HG03280 (cell line): Measurements from ENCODE around the gene RNF19B.
"Not testable (repeated sequence)": the region's sequence is repeated elsewhere in the genome, so short reads cannot be mapped to it uniquely, and the experiment has no call there.

Experiments
- ATAC-seq: cut with Tn5 transposase; IDR thresholded peaks from one replicate; pipeline ENCODE4 v1.9.1; 2021; ENCODE audit warnings: mild to moderate bottlenecking, moderate library complexity; ENCODE audit not compliant: unreplicated experiment

The RNF19B gene

DNA sequence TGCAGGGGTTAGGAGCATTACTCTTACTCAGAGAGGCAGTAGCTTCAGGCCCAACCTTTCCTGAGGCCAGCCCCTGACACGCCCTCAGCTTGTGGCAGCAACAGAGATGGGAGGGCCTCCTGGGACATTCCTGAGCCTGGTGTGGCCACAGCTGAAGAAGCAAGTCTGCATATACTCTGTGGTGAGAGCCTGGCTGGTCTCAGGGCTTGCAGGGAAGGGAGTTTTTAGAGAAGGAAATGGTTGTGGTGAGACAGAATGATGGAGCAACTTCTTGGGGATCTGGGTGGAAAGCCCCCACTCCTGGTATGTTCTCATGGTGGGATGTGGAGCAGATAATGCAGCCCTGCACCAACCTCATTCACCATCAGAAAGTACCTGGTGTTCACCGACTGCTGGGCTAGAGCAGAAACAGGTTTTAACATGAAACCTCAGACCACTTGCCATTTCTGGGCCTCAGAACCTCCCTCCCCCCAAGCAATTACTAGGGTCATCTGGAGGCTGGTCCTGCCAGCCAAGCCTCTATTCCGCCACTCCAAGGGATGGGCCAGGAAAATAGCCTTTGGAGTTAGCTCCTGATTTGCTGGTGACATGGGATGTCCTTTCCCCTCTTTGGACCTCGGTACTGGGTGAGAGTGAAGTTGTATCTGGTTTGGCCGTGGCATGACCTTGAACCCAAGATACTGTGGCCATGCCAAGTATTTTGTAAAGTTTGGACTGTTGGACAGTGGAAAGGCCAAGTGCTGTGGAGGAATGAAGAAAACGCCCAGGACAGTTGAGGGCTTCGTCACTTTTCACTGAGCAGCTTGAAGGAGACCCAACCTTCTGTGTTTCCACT, 28.1 kb upstream of the RNF19B start:
- peak; percentile 63 for ATAC-seq

DNA sequence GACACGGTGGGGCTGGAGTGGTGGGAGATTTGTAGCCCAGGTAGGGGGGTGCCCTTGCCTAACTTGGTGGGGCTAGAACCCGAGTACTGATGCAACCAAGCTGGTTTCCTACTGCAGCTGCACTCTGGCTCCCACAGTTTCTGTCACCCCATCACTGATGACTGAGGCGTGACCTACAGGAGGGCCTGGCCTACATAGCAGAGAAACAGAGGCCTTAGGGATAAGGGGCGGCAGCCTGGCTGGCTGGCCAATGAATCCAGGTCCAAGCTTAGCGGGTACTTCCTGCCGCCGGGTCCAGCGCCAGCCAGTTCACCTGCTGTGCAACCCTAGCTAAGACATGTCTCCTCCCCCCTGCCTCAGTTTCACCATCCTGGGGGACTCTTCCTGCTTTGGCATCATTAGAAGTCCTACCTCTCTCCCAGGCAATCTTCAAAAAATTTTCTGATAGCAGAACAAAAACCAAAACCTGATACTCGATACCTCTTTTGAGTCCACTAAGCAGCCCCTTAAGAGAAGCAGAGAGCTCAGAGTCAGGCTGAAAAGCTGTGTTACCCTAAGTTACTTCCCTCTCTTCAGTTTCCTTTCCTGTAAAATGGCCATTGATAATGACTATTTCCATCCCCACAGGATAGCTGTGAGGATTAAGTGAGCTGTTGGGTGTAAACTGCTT, 27.3 kb upstream of the RNF19B start:
- ATAC-seq, result peak; percentile 34

DNA sequence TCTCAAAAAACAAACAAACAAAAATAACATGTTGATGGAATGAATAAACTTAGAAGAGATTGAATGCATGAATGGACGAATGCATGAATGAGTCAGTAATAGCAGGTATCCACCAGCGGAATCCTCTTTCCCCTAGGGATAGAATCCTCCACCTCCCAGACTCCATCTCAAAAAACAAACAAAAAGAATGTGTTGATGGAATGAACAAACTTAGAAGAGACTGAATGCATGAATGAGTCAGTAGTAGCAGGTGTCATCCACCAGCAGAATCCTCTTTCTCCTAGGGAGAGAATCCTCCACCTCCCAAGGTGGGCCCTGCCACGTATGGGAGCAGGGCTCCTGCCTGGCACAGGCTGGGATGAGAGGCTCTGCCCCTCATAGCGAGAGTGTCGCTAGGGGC, 26.8 kb upstream of the RNF19B start:
- no peak for ATAC-seq

DNA sequence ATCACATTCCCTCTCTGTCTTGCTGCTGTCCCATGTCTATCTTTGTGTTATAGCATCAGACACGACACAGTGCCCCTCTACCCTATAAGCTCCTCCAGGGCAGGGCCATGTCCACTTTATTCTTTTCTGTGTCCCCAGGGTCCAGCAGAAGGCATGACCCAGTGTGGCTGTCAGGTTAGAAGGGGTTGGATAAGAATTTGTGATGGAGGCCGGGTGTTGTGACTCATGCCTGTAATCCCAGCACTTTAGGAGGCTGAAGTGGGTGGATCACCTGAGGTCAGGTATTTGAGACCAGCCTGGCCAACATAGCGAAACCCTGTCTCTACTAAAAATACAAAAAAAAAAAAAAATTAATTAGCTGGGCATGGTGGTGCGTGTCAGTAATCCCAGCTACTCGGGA, 26.3 kb upstream of the RNF19B start:
- no peak for ATAC-seq

DNA sequence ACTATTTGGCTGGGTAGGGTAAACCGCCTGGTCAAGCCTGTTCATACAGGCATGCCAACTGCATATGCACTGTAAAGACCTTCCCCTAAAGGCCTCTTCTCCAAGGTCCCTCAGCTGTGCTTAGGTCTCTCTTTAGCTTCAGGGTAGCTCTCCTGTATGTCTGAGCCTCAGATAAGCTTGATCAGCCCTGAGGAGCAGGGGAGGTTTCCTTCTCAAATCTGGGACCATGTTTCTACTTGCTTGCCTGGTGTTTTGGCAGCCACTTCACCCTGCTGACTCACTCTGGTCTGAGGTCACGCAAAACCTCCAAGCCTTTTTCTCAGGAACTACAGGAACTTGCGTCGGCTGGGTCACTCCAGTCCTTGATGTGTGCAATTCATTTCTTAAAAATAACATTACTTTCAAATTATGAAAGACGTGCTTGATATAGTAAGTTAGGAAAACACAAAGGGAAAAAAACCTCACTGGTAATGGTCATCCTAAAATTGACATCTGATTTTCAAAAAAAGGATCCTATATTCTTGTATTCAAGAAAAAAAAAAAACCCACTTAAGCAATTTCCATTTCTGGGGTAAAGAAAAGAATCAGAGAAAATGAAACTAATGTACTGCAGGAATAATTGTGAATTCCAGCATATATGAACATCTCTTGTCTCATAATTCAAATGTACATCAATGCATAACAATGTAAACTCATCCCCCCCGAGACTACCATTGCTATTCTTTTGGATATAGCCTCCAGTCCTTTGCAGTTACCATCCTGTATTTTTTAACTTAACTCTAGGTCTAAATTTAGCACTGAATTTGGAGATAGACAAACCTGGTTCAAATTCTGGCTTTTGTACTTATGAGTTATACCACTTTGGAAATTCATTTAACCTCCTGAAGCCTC, 24.8 kb upstream of the RNF19B start:
- ATAC-seq, result no peak

DNA sequence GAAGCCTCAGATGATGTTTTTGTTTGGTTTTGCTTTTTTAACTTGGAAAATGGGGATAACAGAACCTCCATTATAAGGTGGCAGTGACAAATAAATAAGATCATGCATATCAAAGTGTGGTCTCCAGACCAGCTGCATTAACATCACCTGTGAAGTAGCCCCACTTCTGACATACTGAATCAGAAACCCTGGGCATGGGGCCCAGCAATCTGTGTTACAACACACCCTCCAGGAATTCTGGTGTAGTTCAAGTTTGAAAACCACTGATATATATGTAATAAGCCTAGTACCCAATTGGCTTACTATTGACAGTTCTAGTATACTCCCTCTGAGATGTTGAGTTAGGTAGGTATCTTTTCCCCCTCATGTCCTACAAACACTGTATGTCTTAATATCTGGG, 24.1 kb upstream of the RNF19B start:
- ATAC-seq, result no peak

DNA sequence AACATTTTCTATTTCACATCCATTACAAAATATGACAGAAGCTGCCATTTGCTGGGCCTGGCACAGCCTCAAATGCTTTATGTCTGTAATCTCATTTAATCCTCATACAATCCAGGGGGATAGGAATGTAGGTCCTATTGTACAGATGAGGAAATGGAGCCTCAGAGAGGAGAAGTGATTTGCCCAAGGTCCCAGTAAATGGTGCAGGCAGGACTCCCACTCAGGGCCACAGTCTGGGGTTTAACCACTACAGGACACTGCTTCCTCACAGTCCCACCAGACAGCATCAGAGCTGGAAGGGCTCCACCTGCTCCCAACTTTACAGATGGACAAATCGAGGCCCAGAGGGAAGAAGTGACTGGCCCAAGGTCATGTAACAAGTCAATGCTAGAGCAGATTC, 20.6 kb upstream of the RNF19B start:
- ATAC-seq, result no peak

DNA sequence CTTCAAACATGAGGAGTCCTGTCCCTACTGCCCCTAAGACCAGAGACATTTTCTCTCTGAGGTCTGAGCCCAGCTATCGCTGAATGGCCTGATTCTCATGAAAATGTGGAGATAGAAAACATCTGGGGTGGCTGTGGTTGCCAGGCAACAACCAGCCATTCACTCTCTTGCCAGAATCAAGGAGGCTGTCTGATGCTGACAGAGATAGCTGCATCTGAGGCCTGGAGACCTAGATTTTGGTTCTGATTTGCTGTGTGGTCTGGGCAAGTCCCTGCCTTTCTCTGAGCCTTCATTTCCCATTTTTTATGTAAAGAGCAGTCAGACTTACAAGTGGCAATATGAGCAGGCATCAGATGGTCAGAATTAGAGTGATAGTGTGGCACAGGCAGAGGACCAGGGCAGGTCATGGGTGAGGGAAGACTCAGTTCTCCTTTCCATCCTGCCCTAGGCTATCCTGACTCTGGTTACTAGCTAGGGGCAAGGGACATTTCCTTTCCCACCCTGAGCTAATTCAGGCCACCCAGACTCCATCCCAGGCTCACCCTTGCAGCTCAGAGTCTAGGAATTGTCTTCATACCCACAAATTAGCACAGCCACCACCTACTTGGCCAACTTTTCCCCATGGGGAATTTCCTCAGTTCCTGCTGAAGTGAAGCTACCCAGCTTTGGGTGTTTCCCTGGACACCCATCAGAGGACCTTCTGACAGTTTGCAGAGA, 20.0 kb upstream of the RNF19B start:
- ATAC-seq, result no peak

DNA sequence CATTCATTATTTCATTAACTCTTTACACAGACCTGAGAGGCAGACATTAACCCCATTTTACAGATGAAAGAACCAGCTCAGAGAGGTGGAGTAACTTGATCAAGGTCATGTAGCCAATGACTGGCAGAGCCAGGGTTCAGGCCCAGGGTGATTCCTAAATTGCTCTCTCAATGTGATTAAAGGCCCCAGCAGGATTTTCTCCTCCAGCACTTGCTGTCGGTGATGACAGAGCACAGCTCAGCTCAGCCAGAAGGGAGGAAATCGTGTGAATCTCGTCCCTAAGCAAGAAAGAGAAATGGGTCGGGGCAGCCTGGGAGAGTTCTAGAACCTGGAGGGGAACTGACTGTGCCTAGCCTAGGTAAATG, 19.5 kb upstream of the RNF19B start:
- no peak for ATAC-seq

DNA sequence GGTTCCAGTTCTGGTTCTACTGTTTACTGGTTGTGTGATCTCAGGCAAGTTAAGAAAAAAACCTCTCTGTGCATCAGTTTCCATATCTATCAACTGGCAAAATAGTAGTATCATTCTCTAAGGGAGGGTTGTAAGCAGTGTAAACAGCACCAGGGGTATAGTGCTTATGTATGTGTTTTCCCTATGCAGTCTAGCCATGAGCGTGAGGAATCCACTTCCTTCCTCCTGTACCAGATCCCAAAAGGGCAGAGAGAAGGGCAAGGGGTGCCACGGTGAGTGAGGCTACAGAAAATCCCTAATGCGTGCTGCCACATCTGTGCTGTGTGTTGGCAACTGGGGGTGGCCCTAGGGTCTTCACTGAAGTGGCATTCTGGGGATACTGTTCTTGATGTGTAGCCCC, 18.4 kb upstream of the RNF19B start:
- no peak for ATAC-seq

DNA sequence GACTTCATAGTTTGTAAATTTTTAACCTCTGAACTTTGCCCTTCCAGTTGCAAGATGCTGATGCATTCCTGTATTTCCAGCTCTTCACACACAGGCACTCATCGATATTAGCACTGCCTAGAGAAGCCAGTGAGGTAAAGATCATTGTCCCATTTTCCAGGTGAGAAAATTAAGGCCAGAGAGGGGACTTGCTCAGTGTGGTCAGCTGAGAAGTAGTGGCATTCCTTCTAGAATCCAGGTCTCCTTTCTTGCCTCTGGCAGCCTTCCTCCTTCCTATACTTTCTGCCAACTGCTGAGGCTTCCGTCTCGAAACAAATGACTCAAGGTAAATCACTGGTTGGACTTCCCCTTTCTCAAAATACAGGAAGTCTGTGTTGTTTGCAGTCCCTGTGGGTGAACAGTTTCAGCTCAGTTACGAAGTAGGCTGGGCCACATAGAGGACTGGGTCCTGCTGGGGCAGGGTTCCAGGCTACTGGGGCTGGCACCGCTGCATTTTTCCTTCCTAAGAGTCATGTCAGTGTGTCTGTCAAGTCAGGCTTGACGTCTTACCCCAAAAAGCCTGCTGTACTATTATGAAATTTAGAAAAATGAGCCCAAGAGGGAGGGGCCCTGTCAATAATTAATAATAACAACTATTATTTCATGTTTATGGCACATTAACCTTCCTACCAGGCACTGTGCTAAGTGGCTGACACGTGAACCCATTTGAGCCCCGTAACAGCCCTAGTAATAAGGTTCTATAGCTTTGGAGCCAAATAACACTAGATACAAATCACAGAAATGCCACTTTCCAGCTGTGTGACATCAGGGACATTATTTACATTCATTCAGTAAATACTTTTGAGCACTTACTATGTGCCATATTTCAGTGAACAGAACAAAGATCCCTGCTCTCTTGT, 16.6 kb upstream of the RNF19B start:
- ATAC-seq, result peak; percentile 87

DNA sequence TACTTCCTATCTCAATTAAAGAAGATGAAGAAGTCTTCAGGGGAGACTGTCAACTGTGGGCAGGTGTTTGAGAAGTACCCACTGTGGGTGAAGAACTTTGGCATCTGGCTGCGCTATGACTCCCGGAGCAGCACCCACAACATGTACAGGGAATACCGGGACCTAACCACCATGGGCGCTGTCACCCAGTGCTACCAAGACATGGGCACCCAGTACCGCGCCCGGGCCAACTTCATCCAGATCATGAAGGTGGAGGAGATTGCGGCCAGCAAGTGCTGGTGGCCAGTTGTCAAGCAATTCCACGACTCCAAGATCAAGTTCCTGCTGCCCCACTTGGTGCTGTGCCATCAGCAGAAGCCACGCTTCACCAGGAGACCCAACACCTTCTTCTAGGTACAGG, 15.5 kb upstream of the RNF19B start:
- ATAC-seq, result no peak

DNA sequence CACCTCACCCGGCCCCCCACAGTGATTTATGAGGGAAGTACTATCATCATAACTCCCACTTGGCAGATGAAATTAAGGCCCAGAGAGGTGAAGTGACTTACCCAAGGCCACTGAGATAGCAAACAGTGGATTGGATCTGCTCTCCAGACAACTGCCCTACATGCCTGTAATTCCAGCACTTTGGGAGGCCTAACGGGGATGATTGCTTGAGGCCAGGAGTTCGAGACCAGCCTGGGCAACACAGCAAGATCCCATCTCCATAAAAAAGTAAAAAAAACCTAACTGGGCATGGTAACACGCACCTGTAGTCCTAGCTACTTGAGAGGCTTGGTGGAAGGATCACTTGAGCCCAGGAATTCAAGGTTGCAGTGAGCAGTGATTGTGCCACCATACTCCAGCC, 14.2 kb upstream of the RNF19B start:
- no peak for ATAC-seq

DNA sequence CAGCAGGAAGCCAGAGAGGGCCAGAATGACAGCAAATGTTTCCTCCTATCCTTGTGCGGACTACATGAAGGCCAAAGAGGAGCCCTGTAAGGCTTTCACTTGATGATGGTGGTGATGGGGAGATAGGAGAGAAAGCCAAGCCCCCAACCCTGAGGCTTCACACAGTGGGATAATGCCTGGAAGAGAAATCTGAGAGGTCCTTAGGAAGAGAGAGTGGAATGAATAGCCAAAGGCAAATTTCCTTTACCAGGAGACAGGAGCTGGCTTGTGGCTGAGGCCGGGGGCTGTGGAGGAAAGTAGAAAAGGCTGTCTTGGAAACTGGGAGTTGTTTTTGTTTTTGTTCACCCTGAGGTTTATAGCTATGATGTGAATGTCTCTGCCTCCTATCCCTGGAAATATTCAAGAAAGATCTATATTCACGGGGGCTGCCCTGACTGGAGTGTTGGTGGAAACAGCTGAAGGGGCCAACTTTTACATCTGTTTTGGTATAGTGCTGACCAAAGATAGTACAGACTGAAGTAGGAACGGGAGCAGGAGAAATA, 13.0 kb upstream of the RNF19B start:
- ATAC-seq, result no peak

DNA sequence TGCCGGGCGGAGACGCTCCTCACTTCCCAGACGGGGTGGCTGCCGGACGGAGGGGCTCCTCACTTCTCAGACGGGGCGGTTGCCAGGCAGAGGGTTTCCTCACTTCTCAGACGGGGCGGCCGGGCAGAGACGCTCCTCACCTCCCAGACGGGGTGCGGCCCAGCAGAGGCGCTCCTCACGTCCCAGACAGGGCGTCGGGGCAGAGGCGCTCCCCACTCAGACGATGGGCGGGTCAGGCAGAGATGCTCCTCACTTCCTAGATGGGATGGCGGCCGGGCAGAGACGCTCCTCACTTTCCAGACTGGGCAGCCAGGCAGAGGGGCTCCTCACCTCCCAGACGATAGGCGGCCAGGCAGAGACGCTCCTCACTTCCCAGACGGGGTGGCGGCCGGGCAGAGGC, 10.4 kb upstream of the RNF19B start:
- ATAC-seq, result not testable (repeated sequence)

DNA sequence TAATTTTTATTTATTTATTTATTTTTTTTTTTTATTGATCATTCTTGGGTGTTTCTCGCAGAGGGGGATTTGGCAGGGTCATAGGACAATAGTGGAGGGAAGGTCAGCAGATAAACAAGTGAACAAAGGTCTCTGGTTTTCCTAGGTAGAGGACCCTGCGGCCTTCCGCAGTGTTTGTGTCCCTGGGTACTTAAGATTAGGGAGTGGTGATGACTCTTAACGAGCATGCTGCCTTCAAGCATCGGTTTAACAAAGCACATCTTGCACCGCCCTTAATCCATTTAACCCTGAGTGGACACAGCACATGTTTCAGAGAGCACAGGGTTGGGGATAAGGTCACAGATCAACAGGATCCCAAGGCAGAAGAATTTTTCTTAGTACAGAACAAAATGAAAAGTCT, 8.8 kb upstream of the RNF19B start:
- ATAC-seq, result not testable (repeated sequence)

DNA sequence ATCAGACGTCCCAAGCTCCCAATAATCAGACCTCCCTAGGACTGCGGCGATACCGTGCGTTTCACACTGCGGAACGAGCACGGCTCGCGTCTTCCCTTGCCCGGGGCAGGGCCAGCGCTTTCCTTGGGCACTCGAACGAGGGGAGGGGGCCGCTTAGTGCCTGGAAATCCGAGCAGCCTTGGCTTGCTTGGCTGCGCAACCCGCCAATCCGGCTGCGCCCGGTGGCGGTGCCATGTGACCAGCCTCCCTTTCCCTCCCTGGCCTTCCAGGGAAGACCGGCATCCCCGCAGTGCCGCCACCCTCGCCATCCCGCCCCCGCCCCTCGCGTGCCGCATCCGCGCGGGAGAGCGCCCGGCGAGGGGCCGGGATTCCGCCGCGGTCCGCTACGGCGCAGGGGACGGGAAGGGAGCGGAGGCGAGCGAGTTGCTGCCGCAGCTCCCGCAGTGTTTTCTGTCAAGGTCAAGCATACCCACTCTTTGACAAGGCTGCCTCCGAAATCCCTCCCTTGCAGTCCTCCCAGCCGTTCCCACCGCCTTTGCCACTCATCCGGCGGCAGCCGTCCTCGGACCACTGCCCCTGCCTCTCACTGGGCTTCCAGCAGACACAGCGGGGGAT, 8.3 kb upstream of the RNF19B start:
- ATAC-seq, result no peak

DNA sequence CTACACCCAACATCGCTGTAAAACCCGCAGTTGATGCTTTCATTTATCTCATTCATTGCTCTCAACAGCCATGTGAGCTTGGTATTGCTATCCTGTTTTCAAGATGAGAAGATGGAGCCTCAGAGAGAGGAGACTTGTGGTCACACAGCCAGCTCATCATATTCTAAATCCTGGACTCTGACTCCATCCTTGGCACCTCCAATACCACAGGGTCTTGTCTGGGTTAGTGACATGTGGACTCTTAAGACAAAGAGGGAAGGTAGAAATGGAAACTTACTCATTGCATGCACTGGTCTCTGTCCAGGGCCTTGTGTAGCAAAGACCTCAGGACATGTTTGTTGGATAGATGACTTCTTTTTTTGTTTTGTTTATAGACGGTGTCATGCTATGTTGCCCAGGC, 7.0 kb upstream of the RNF19B start:
- no peak for ATAC-seq

DNA sequence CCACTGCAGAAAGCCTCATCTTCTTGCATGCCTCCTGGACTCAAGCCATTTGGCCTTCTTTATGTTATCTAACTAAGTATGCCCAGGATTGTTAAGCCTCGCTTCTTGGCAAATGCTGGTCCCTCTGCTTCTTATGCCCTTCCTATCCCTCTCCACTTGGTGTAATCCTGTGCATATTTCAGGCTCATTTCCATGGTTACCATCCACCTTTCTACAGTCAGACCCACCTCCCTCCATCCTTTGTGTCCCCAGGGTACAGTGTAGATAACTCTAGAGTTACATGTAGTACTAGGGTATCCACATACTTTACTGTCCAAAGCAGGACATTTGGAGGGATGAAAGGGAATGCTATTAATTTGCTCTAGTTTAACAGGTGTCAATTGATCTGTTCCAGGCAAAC, 6.5 kb upstream of the RNF19B start:
- ATAC-seq, result no peak
